Measurements from ENCODE around the gene RGS2.

The RGS2 gene

DNA sequence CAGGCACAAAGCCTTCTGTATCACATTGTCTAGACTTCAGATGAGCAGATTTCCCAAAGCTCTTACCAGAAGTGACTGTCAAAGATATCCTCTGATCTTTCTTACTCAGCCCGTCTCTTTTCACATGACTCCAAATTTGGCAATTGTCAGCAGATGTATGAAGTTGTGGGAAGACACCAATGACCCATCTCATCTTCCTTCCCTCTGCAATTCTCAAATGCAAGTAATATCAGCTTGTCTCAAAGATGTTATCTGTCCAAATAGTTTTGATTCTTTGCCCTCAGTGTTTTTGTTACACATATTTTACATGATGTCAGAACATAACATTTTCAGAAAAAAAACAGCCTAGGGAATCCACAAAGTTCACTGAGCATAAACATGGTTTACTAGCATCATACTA, 45.1 kb upstream of the RGS2 start:
- TF ChIP-seq NFRKB (IDR thresholded peaks at IDR 0.05) (no peak), CTBP1 (IDR thresholded peaks at IDR 0.05; ENCODE audit: borderline replicate concordance) (no peak), FOXM1 (IDR thresholded peaks at IDR 0.05; ENCODE audit: borderline replicate concordance) (no peak), TARDBP (IDR thresholded peaks at IDR 0.05) (no peak), BHLHE40 (IDR thresholded peaks at IDR 0.05; ENCODE audit: borderline replicate concordance) (no peak)
- DNase-seq (ENCODE audit: extremely low spot score): no peak
- POLR2A ChIA-PET: no interaction called here
- CTCF ChIA-PET: no interaction called here

DNA sequence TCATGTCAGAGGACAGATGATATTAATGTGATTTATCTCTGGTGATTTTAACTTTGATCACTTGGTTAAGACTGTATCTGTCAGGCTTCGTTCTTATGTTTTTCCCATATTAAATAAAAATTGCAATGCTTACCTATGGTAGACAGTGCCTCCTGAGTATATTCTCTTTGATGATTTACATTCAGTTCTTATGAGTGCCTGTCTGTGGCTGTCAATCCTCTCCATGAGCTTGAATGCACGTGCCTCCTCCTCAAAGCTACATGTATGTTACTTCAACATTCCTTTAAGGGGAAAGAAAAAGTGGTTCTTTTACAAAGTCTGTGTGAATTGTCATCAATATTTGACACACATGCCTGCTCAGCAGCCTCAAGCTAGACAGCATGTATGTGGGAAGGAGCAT, 44.2 kb upstream of the RGS2 start:
- ChIA-PET POLR2A (no interaction called here), CTCF (interaction anchor here (0.7 kb wide), 1 partner anchor 43 kb away, joined by 4 read pairs; no protein-coding TSS in a partner anchor)
- no peak for DNase-seq (ENCODE audit: extremely low spot score)
- TF ChIP-seq L3MBTL2 (conservative IDR thresholded peaks at IDR 0.05): no peak
- no peak for TF ChIP-seq SUZ12 (IDR thresholded peaks at IDR 0.05)
- TF ChIP-seq, protein P1, sequence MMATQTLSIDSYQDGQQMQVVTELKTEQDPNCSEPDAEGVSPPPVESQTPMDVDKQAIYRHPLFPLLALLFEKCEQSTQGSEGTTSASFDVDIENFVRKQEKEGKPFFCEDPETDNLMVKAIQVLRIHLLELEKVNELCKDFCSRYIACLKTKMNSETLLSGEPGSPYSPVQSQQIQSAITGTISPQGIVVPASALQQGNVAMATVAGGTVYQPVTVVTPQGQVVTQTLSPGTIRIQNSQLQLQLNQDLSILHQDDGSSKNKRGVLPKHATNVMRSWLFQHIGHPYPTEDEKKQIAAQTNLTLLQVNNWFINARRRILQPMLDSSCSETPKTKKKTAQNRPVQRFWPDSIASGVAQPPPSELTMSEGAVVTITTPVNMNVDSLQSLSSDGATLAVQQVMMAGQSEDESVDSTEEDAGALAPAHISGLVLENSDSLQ (IDR thresholded peaks at IDR 0.05): no peak
- no peak for TF ChIP-seq TARDBP (IDR thresholded peaks at IDR 0.05)
- no peak for TF ChIP-seq CTBP1 (IDR thresholded peaks at IDR 0.05; ENCODE audit: borderline replicate concordance)
- TF ChIP-seq HDGF (IDR thresholded peaks at IDR 0.05; ENCODE audit: borderline replicate concordance): no peak
- no peak for TF ChIP-seq FOXM1 (IDR thresholded peaks at IDR 0.05; ENCODE audit: borderline replicate concordance)
- no peak for TF ChIP-seq ZNF384 (IDR thresholded peaks at IDR 0.05)
- no peak for TF ChIP-seq NFRKB (IDR thresholded peaks at IDR 0.05)
- TF ChIP-seq BHLHE40 (IDR thresholded peaks at IDR 0.05; ENCODE audit: borderline replicate concordance): no peak
- TF ChIP-seq FOXK2 (IDR thresholded peaks at IDR 0.05): no peak
- TF ChIP-seq SP1 (IDR thresholded peaks at IDR 0.05): no peak

DNA sequence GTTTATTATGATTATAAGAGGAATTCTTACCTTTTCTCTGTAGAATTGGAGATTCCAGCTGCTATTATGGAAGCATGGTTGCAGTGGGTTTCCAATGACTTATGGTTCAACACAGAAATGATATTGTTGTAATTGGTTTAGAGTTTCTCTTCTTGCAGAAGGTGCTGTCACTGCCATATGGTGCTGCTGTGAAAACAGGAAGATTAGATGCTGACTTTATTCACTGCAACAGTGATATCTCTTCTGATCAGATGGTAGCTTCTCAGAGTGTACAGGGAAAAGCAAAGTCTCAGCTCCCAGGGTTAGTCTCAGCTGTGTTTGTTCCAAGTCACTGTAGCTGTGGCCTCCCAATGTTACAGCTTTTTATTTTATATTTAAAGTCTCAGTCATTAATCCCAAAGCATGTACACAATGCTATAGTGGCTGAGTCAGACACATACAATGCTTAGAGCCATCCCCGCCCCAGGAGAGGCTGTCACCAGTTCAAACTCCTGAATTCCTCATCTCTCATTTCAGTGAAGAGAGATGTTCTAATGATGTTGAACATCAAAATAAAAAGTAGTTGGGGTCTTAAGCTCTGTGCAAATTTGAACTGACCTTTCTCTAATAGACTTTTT, 42.7 kb upstream of the RGS2 start:
- ChIA-PET POLR2A (no interaction called here), CTCF (no interaction called here)
- DNase-seq (ENCODE audit: extremely low spot score): no peak
- TF ChIP-seq SUZ12 (IDR thresholded peaks at IDR 0.05): no peak
- no peak for TF ChIP-seq ZNF384 (IDR thresholded peaks at IDR 0.05)
- TF ChIP-seq FOXK2 (IDR thresholded peaks at IDR 0.05): no peak
- TF ChIP-seq NFRKB (IDR thresholded peaks at IDR 0.05): no peak
- no peak for TF ChIP-seq HDGF (IDR thresholded peaks at IDR 0.05; ENCODE audit: borderline replicate concordance)

DNA sequence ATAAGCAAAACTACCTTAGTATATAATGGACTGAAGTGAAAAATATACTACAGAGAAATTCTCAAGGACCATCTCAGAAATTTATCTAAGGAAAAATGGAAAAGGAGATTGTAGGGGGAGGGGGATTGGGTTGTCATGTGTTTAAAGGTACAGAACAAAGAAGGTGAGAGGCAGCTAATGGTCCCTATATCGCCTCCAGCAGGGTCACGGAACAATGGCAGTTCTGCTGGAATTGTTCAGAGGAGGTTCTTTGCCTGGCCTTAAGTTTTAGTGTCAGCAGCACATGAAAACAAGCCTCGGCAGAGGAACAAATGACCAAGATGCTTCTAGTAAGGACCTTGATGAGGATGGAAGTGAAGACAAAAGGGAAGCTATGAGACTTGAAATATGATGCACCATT, 42.0 kb upstream of the RGS2 start:
- ChIA-PET POLR2A (no interaction called here), CTCF (no interaction called here)
- no peak for TF ChIP-seq SUZ12 (IDR thresholded peaks at IDR 0.05)
- no peak for TF ChIP-seq HDGF (IDR thresholded peaks at IDR 0.05; ENCODE audit: borderline replicate concordance)
- TF ChIP-seq L3MBTL2 (conservative IDR thresholded peaks at IDR 0.05): no peak
- TF ChIP-seq BHLHE40 (IDR thresholded peaks at IDR 0.05; ENCODE audit: borderline replicate concordance): no peak
- TF ChIP-seq FOXA1 (IDR thresholded peaks at IDR 0.05): no peak
- no peak for TF ChIP-seq ELF4 (IDR thresholded peaks at IDR 0.05)
- TF ChIP-seq FOXK2 (IDR thresholded peaks at IDR 0.05): no peak
- TF ChIP-seq, protein P1 (IDR thresholded peaks at IDR 0.05): no peak
- TF ChIP-seq ARNT (IDR thresholded peaks at IDR 0.05): no peak
- peak; percentile 17 for DNase-seq (ENCODE audit: extremely low spot score)

DNA sequence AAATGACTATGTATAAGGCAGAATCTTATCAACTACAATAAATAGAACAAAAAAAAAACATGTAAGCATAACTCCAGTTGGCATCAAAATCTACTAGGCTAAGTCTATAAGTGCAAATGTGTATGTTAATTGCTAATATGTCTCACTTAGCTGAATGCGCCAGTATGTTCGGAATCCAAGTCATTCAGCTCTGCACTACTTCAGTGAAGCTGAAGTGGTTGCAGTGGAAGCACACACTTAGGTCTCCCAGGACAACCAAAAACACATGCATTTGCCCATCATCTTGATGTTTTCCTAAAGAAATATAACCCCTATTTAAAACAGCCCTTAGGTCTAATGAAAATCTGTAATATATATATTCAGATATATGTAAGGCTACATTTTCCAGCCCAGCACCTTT, 41.0 kb upstream of the RGS2 start:
- ChIA-PET CTCF (interaction anchor here (0.9 kb wide), 1 partner anchor 293 kb away, joined by 3 read pairs; no protein-coding TSS in a partner anchor), POLR2A (no interaction called here)
- DNase-seq (ENCODE audit: extremely low spot score): no peak
- TF ChIP-seq ELF4 (IDR thresholded peaks at IDR 0.05) (no peak), ZNF384 (IDR thresholded peaks at IDR 0.05) (no peak), HDGF (IDR thresholded peaks at IDR 0.05; ENCODE audit: borderline replicate concordance) (no peak)
- TF ChIP-seq, protein P1 (IDR thresholded peaks at IDR 0.05): no peak

DNA sequence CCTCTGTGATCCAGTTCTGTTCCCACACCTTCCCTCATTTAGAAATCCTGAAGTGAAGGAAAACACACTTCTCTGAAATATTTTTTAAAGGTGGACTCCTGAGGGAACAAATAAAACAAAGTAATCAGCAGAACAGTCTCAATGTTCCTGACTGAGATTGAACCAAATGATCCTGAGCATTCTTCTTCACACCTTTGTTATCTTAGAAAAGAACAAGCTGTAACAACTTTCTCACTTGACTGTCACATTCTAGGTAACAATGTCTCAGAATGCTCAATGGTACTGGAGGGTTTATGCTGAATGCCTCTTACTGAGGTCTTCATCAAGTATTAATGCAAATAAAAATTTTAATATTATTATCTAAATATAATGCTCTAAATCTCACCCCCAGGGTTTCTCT, 40.4 kb upstream of the RGS2 start:
- TF ChIP-seq CTBP1 (IDR thresholded peaks at IDR 0.05; ENCODE audit: borderline replicate concordance): no peak
- no peak for TF ChIP-seq FOXA1 (IDR thresholded peaks at IDR 0.05)
- TF ChIP-seq TARDBP (IDR thresholded peaks at IDR 0.05): no peak
- TF ChIP-seq L3MBTL2 (conservative IDR thresholded peaks at IDR 0.05): no peak
- no peak for TF ChIP-seq ELF4 (IDR thresholded peaks at IDR 0.05)
- TF ChIP-seq ARNT (IDR thresholded peaks at IDR 0.05): no peak
- no peak for TF ChIP-seq ZNF384 (IDR thresholded peaks at IDR 0.05)
- no peak for TF ChIP-seq BHLHE40 (IDR thresholded peaks at IDR 0.05; ENCODE audit: borderline replicate concordance)
- TF ChIP-seq, protein P1 (IDR thresholded peaks at IDR 0.05): no peak
- TF ChIP-seq SUZ12 (IDR thresholded peaks at IDR 0.05): no peak
- TF ChIP-seq LEF1 (IDR thresholded peaks at IDR 0.05; ENCODE audit: borderline replicate concordance): no peak
- no peak for TF ChIP-seq SP1 (IDR thresholded peaks at IDR 0.05)
- no peak for TF ChIP-seq HDGF (IDR thresholded peaks at IDR 0.05; ENCODE audit: borderline replicate concordance)
- no peak for TF ChIP-seq NFRKB (IDR thresholded peaks at IDR 0.05)
- POLR2A ChIA-PET: no interaction called here
- CTCF ChIA-PET: no interaction called here
- no peak for DNase-seq (ENCODE audit: extremely low spot score)
